Transverse colon (tissue), 4 donors: ENCODE results near the gene TREH.
A peak's percentile ranks its signal among the peaks of the same experiment; 100 is the strongest.

Experiments used
- CTCF ChIP-seq, 5 experiments: fragments of 200-600 bp in 3 of 5; fragments of 450-650 bp in 2 of 5; sonication (generic) in 3 of 5; IDR thresholded peaks; 1 replicate in 2 of 5; 2 replicates in 3 of 5; pipeline ENCODE4 v1.5.1; 2016 to 2017; ENCODE audit warnings: antibody characterized with exemption in 5 of 5, inconsistent platforms in 3 of 5, mild to moderate bottlenecking in 2 of 5, moderate library complexity in 1 of 5
- POLR2A ChIP-seq: fragments of 450-650 bp; IDR thresholded peaks from one replicate; pipeline ENCODE4 v1.6.1; 2016; ENCODE audit warnings: antibody characterized with exemption, mild to moderate bottlenecking, moderate library complexity
- POLR2AphosphoS5 ChIP-seq, 3 donors: sonication (generic); formaldehyde crosslinking; IDR thresholded peaks; one replicate each; pipeline ENCODE4 v1.6.1; 2016; ENCODE audit warnings: antibody characterized with exemption in 3 of 3

DNA sequence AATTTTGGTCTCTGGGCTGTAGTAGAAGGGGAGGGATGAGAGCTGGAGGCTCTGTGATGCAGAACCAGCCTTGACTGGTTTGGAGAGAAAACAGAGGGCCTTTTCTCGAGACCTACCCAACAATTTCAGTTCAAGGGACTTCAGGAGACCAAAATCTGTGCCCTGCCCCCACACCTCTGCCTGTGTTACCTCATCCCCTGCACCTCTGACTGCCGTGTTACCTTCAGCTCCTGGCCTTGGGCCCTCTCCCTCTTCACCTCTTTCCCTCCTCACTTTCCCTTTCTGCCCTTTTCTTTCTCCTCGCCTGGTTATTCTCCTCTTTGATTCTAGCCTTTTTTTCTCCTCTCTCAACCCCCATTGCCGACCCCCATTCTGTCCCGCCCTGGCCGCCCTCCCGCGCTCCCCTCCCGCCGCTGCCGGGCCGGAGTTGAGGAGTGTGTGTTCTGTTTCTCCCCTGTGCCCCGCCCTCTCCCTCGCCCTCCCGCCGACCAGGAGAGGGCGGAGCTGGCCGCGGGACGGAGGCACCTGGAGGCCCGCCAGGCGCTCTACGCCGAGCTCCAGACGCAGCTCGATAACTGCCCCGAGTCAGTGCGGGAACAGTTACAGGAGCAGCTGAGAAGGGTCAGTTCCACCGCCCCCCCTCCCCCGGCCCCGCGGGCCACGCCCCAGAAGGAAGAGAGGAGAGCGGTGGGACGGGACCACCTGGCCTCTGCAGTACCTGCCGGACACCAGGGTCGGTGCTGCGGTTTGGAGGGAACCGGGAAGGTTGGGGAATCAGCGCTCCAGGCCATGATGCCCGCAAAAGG is 44.8 kb downstream of the TREH start:
- TF ChIP-seq POLR2AphosphoS5 (IDR thresholded peaks at IDR 0.05) = peak in 2 of 3 donors; percentile 52 to 57
- no peak for TF ChIP-seq POLR2A
- peak; percentile 12 to 32 (median 23) for TF ChIP-seq CTCF (IDR thresholded peaks at IDR 0.05)
